ENCODE measurements around the gene IGHMBP2.
A peak's percentile ranks its signal among the peaks of the same experiment; 100 is the strongest.

Gene IGHMBP2

GRCh38 chr11:68890490-68891231, 13.0 kb upstream of the IGHMBP2 start:
- peak in 2 of 4 experiments; percentile 7 to 13 for DNase-seq

DNA sequence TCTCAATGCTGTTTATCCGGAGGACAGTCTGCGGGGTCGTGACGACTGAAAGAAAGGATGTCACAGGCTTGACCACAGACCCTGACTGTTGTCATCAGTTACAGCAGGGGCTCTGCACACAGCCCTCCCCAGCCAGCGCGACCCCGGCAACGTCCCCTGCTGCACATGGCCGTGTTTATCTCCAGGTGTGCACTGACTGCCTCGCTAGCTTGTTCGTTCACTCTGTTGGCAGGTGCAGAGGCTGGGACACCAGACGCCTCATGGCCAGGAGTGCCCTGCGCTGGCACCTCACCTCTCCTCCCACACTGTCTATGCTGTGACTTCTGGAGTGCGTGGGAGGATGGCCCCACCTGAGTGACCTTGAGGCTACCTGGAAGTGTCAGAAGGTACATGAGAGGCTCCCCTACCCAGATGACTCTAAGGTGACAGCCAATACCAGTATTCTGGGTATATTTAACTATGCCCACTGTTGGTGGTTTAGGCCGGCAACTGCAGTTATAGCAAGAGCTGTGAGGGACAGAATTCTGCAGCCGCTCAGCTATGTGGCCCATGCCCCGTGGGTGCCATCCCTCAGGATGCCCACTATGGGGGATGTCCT, 12.2 kb upstream of the IGHMBP2 start:
- no peak for DNase-seq

GRCh38 chr11:68892576-68892975, 11.1 kb upstream of the IGHMBP2 start:
- DNase-seq, result no peak

DNA sequence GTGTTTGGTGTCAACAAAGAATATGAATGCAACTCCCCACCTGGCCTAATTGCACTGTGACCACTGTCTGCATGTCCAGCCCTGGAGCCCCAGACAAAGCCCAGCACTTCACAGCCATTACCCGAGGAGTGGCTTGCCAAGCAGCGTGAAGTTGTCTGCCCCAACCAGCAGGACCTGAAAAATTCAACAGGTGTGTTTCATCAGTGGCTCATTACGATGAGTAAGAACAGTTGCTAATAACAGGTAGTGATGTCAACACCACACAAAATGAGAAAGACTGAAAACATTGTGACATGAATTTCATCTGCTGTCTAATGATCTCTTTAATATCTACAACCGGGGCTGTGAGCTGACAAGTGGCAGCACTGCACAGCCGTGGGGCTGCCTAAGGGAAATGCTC, 10.4 kb upstream of the IGHMBP2 start:
- DNase-seq, result no peak

GRCh38 chr11:68896171-68896959, 7.3 kb upstream of the IGHMBP2 start:
- no peak for DNase-seq

GRCh38 chr11:68897441-68897840, 6.2 kb upstream of the IGHMBP2 start:
- DNase-seq, result no peak

GRCh38 chr11:68900835-68901381, 2.8 kb upstream of the IGHMBP2 start:
- DNase-seq, result no peak

DNA sequence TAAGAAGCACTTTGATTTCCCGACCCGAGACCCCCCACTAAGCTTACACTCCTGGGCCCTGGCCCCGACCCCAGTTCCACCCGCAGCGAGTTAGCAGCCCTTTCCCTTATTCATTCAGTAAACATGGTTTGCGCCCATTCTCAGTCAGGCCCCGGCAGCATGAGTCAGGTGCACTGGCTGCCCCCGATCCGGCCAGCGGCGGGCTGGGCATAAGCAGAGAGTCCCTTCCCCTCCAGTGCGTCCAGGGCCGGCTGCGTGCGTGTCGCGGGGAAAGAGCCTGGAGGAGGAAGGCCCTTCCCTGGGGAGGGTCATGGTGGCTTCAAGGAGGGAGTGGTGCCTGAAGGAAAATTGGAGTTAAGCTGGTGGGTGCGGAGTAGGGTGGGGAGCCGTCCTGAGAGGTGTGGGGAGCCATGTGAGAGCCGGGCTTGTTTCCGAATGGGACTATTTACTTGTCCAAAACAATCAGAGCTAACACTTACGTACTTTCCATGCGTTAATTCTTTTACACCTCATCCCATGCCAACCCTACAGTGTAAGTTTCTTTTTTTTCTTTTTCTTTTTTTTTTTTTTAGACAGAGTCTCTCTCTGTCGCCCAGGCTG, 657 bp downstream of the IGHMBP2 start:
- peak; percentile 51 to 75 (median 59) for DNase-seq

DNA sequence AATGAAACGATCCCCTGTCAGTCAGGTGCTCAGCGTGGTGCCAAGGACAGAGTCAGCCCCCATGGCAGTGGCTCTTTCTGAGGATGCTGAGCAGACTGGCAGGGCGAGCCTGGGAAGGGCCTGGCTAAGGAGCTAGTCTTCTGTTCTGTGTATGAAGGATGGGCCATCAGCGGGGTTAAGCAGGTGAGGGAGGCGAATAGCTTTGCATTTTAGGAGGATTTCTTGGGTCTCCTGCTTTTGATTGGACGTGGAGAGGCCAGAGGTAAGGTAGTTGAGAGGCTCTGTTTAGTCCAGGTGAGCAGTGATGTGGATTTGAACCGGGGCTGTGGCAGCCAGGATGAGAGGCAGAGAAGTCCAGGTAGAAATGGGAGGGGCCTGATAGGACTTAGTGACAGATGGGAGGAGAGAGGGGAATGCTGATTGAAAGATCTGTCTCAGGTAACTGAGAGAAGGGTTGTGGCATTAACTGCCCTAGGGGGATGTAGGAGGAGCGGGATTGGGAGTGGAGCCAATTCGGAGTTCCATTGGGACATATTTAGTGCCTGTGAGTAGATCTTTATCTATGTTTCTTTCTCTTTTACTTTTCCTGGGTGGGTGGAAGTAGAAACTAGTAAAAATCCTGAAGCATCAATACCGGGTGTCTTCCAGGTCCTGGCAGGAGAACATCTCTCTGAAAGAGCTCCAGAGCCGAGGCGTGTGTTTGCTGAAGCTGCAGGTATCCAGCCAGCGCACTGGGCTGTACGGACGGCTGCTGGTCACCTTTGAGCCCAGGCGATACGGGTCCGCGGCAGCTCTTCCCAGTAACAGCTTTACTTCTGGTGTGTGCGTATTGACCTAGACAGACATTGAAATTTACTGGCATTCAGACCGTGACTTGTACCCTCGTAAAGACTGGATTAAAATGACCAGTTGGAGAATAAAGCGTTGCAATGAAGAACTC, 2.0 kb downstream of the IGHMBP2 start:
- no peak for DNase-seq

- DNase-seq, result no peak
Observed at GRCh38 chr11:68908273-68908672, 4.6 kb downstream of the IGHMBP2 start.

- no peak for DNase-seq
Observed at GRCh38 chr11:68910965-68911364, 7.3 kb downstream of the IGHMBP2 start.

DNA sequence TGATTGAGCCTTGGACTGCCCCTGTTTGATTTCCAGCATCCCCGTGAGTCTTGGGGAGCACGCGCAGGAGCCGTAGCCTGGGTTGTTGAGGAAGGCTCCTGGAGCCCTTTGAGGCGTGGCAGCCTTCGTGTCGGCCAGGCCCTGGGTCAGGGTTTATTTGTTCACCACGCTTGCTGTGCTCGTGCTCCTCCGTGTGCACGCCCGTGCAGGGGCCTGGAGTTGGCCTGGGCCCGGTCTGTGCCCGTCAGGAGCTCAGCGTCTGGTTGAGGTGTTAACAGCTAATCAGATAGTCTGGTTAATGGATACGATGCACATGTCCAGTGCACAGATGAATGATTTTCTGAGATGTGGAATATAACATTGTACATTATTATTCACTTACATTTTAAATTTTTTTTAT, 8.0 kb downstream of the IGHMBP2 start:
- no peak for DNase-seq

- no peak for DNase-seq
Observed at GRCh38 chr11:68912254-68912653, 8.6 kb downstream of the IGHMBP2 start.

DNA sequence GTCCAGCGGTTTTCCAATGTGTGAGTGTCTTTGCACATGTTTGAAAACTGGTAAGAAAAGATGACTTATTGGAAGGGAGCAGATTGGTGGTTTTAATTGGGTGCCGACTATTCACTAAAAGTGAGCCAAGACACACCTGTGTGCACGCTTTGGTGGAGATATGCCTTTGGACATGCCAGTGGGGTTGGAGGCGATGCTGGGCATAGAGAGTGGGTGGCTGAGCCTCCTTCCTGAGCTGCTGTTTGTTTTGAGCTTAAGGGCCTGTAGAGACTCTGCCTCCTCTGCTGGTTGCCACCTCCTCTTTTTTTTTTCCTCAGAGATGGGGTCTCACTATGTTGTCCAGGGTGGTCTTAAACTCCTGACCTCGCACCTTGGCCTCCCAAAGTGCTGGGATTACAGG, 9.5 kb downstream of the IGHMBP2 start:
- DNase-seq, result no peak

- no peak for DNase-seq
Observed at GRCh38 chr11:68914761-68915160, 11.1 kb downstream of the IGHMBP2 start.

DNA sequence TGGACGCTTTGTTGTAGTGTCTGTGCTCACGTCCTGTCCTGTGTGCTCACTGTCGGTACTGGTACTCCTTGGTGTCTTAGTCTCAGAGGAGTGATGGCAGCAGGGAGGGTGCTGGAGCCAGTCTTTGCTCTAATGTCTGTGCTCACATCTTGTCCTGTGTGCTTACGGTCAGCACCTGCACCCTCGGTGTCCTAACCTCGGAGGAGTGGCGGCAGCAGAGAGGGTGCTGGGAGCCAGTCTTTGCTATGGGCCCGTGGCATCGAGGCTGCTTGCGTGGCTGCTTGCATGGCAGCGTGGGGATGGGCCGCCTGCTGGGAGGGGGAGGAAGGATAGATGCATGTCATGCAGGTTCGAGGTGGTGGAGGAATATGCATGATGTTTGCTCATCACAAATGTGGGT, 12.7 kb downstream of the IGHMBP2 start:
- DNase-seq, result no peak

- no peak for DNase-seq
Observed at GRCh38 chr11:68923614-68924013, 19.9 kb downstream of the IGHMBP2 start.

- no peak for DNase-seq
Observed at GRCh38 chr11:68924073-68924925, 20.6 kb downstream of the IGHMBP2 start.

- DNase-seq, result no peak
Observed at GRCh38 chr11:68925611-68926010, 21.9 kb downstream of the IGHMBP2 start.

DNA sequence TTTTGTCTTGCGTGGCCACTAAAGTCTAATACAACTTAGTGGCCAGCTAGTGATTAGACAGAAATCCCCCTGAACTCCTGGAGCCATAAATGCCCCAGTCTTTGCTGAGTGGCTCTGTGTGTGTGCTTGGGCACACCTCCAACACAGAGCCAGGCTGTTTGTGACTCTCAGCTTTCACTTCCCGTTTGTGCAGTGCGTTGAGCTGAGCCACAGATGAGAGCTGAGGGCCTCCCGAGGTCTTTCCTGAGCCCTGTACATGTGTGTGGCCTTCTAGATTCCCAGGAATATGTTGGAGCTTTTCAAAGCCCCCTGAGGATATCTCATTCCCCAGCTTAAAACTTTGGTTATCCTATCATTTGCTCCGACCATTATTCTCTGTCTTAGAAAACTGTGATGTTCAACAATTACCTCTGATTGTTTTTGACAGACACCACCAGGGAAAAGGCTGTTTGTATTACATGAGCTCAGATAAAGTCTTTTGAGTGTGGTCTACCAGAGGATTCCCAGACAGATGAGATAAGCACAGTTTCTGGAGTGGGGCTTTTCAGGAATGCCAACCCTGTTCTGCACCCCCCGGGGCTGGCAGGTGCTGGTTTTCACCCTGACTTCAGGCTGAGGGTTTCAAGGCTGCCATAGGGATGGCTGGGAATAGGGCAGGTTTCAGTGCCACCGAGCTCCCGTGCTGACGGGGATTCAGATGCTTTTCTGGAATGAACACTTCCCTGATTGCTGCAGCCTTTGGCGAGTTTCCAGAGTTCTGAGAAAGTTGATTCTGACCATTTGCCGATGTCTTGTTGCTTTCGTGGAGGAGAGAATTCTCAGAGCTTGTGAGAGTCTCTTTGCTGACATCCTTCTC, 23.8 kb downstream of the IGHMBP2 start:
- DNase-seq, result peak; percentile 73 to 83 (median 82)

Data from suppressor macrophage (primary cell).